ENCODE measurements around the gene DIPK1A.

- TF ChIP-seq, protein P1, sequence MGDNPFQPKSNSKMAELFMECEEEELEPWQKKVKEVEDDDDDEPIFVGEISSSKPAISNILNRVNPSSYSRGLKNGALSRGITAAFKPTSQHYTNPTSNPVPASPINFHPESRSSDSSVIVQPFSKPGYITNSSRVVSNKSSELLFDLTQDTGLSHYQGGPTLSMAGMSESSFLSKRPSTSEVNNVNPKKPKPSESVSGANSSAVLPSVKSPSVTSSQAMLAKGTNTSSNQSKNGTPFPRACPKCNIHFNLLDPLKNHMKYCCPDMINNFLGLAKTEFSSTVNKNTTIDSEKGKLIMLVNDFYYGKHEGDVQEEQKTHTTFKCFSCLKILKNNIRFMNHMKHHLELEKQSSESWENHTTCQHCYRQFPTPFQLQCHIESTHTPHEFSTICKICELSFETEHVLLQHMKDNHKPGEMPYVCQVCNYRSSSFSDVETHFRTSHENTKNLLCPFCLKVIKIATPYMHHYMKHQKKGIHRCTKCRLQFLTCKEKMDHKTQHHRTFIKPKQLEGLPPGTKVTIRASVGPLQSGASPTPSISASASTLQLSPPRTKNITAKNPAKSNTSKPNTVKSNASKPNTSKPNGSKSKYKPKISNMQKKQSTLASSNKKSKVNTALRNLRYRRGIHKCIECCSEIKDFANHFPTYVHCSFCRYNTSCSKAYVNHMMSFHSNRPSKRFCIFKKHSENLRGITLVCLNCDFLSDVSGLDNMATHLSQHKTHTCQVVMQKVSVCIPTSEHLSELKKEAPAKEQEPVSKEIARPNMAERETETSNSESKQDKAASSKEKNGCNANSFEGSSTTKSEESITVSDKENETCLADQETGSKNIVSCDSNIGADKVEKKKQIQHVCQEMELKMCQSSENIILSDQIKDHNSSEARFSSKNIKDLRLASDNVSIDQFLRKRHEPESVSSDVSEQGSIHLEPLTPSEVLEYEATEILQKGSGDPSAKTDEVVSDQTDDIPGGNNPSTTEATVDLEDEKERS (tag by site-specific recombination; IDR thresholded peaks at IDR 0.05): no peak
- no peak for TF ChIP-seq YY1 (tag by site-specific recombination; IDR thresholded peaks at IDR 0.05)
- TF ChIP-seq, protein P2, sequence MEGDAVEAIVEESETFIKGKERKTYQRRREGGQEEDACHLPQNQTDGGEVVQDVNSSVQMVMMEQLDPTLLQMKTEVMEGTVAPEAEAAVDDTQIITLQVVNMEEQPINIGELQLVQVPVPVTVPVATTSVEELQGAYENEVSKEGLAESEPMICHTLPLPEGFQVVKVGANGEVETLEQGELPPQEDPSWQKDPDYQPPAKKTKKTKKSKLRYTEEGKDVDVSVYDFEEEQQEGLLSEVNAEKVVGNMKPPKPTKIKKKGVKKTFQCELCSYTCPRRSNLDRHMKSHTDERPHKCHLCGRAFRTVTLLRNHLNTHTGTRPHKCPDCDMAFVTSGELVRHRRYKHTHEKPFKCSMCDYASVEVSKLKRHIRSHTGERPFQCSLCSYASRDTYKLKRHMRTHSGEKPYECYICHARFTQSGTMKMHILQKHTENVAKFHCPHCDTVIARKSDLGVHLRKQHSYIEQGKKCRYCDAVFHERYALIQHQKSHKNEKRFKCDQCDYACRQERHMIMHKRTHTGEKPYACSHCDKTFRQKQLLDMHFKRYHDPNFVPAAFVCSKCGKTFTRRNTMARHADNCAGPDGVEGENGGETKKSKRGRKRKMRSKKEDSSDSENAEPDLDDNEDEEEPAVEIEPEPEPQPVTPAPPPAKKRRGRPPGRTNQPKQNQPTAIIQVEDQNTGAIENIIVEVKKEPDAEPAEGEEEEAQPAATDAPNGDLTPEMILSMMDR (tag by site-specific recombination; IDR thresholded peaks at IDR 0.05): no peak
- no peak for TF ChIP-seq ZNF302 (tag by site-specific recombination; IDR thresholded peaks at IDR 0.05; ENCODE audit: low read depth)
- no peak for TF ChIP-seq REST (tag by site-specific recombination; IDR thresholded peaks at IDR 0.05)
- no peak for TF ChIP-seq ZSCAN30 (tag by site-specific recombination; IDR thresholded peaks at IDR 0.05)
- no peak for TF ChIP-seq ZNF423 (tag by site-specific recombination; IDR thresholded peaks at IDR 0.05)
- TF ChIP-seq ZNF24 (tag by site-specific recombination; IDR thresholded peaks at IDR 0.05): no peak
- no peak for TF ChIP-seq ZBTB20 (tag by site-specific recombination; IDR thresholded peaks at IDR 0.05)
Measured at GRCh38 chr1:92877081-92877711, 84.1 kb downstream of the DIPK1A start.

All from HEK293 (cell line).